Measurements from ENCODE around the gene CAMTA1.

- TF ChIP-seq CTCF (optimal IDR thresholded peaks at IDR 0.05 in 1 of 3, IDR thresholded peaks at IDR 0.05 in 1 of 3, conservative IDR thresholded peaks at IDR 0.05 in 1 of 3; ENCODE audit: extremely low read depth in 1 of 3, insufficient read depth in 2 of 3, low read length in 3 of 3) (peak in 1 of 3 experiments; percentile 8), EZH2 (IDR thresholded peaks at IDR 0.05; ENCODE audit: low read length) (no peak)
These were observed 747.8 kb downstream of the CAMTA1 start for GRCh38 chr1:7533006-7533405.

Data from keratinocyte (primary cell).